ENCODE data around the gene UVRAG. TPM values are rescaled to one million over a fixed set of nuclear protein-coding genes. Genes with fewer than 3 reads are reported as not detected.

UVRAG gene
- total and polyA plus RNA-seq, 2 donors from 2014 or later, result 7.2 to 27.9 TPM

DNA sequence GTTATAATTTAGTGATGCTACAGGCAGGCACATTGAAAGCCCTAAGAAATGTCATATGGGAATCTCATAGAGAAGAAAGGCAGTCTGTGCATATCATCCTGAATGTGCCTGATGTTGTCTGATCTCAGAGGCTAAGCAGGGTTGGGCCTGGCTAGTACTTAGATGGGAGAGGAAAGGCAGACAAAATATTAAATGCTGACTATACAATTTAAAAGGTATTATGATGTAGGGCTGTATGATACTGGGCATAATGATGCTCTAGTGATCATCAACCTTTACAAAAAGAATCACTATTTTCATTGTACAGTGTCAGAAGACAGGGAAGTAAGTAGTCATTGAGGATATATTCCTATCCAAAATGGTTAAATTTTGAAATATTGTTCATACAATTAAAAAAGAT is 119.8 kb downstream of the UVRAG start:
- peaks cover 0 to 3% (median 0%) of the 10 kb centered on the region in 3 donors for H3K4me1 ChIP-seq (ENCODE audit: control insufficient read depth in 2 of 3, insufficient read depth in 2 of 3, low read depth in 1 of 3, low read length in 3 of 3)

DNA sequence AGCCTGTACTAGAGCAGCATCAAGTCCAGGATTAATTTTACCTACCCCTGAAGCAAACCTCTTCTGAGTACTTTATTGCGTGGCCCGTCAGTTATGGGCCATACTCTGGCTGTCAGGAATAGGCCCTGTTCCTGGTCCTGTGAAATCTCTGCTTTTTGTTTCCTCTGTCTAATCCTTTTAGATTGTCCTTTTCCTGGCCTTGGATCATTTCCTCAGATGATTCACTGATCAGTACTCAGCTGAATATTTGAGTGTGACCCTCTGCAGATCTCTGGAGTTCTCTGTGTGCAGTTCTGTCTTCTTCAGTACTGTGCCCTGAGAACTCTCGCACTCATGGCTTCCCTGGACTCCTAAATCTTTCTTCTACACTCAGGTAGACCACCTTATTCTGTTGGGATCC is 123.5 kb downstream of the UVRAG start:
- DNase-seq (no peak), FAIRE-seq (no peak)
- intact Hi-C loops (cut with DNase I), result no loop called here
- peaks cover 0 to 8% (median 3%) of the 10 kb centered on the region in 3 donors for H3K4me1 ChIP-seq (ENCODE audit: control insufficient read depth in 2 of 3, insufficient read depth in 2 of 3, low read depth in 1 of 3, low read length in 3 of 3)
- H3K4me3 ChIP-seq (ENCODE audit: low read length in 3 of 3), result no peak overlapping the region
- H3K36me3 ChIP-seq (ENCODE audit: control insufficient read depth in 2 of 3, insufficient read depth in 3 of 3, low read length in 3 of 3), result no peaks in the 10 kb centered on the region
- H3K9ac ChIP-seq (ENCODE audit: low read length in 3 of 3), result no peak overlapping the region
- no peaks in the 10 kb centered on the region for H3K9me3 ChIP-seq (ENCODE audit: control insufficient read depth in 2 of 3, insufficient read depth in 1 of 3, low read length in 3 of 3)
- TF ChIP-seq, protein P1, sequence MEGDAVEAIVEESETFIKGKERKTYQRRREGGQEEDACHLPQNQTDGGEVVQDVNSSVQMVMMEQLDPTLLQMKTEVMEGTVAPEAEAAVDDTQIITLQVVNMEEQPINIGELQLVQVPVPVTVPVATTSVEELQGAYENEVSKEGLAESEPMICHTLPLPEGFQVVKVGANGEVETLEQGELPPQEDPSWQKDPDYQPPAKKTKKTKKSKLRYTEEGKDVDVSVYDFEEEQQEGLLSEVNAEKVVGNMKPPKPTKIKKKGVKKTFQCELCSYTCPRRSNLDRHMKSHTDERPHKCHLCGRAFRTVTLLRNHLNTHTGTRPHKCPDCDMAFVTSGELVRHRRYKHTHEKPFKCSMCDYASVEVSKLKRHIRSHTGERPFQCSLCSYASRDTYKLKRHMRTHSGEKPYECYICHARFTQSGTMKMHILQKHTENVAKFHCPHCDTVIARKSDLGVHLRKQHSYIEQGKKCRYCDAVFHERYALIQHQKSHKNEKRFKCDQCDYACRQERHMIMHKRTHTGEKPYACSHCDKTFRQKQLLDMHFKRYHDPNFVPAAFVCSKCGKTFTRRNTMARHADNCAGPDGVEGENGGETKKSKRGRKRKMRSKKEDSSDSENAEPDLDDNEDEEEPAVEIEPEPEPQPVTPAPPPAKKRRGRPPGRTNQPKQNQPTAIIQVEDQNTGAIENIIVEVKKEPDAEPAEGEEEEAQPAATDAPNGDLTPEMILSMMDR (IDR thresholded peaks at IDR 0.05; ENCODE audit: borderline replicate concordance, extremely low read depth, insufficient read depth), result no peak
- no peaks in the 10 kb centered on the region for H3K27me3 ChIP-seq (ENCODE audit: control insufficient read depth, insufficient read depth, low read length)
- H3K27ac ChIP-seq (ENCODE audit: low read depth in 2 of 2, low read length in 2 of 2), result no peak overlapping the region

More for the DNA sequence above, 119.8 kb downstream of the UVRAG start:
- H3K9ac ChIP-seq (ENCODE audit: low read length in 3 of 3), result no peak overlapping the region
- H3K4me3 ChIP-seq (ENCODE audit: low read length in 3 of 3), result no peak overlapping the region
- no peaks in the 10 kb centered on the region for H3K27me3 ChIP-seq (ENCODE audit: control insufficient read depth, insufficient read depth, low read length)
- H3K9me3 ChIP-seq (ENCODE audit: control insufficient read depth in 2 of 3, insufficient read depth in 1 of 3, low read length in 3 of 3), result no peaks in the 10 kb centered on the region
- FAIRE-seq (no peak), DNase-seq (no peak)
- H3K27ac ChIP-seq (ENCODE audit: low read depth in 2 of 2, low read length in 2 of 2), result no peak overlapping the region
- intact Hi-C loops (cut with DNase I), result no loop called here
- TF ChIP-seq, protein P1 (IDR thresholded peaks at IDR 0.05; ENCODE audit: borderline replicate concordance, extremely low read depth, insufficient read depth), result no peak
- no peaks in the 10 kb centered on the region for H3K36me3 ChIP-seq (ENCODE audit: control insufficient read depth in 2 of 3, insufficient read depth in 3 of 3, low read length in 3 of 3)

DNA sequence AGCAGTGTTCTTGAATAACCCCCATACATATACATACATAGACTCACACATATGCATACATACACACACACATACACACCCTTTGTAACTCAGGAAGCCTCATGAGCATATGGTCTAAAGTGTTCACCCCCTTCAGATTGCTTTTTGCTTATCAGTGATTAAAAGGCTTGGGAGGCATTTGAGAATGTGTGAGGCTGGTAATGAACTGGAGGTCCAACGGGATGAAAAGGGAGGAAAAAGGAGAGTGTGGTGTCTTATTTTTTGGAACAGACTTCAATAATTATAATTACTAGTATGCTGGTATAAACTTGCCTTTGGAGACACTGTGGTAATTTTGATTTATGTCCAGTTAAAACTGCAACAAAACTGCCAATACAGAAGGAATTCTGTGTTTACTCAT is 124.5 kb downstream of the UVRAG start:
- no peaks in the 10 kb centered on the region for H3K27me3 ChIP-seq (ENCODE audit: control insufficient read depth, insufficient read depth, low read length)
- TF ChIP-seq, protein P1 (IDR thresholded peaks at IDR 0.05; ENCODE audit: borderline replicate concordance, extremely low read depth, insufficient read depth), result no peak
- no peak for FAIRE-seq

DNA sequence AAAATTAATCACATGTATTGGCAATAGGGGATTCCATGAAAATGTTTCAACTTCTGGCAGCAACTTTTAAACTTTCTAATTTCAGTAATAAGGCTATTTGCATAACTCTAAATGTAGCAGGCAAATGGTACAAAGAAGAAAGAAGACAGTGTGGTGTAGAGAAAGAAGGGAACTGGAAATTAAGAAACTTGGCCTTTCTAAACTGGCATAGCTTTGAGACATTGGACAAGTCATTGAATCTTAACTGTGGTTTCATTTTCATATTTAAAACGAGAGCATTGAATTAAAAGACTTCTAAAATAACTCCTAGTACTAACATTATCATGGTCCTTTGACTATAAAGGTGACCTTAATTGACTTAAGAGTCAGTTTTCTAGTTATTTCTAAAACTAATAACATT is 125.0 kb downstream of the UVRAG start:
- no peaks in the 10 kb centered on the region for H3K36me3 ChIP-seq (ENCODE audit: control insufficient read depth in 2 of 3, insufficient read depth in 3 of 3, low read length in 3 of 3)
- peaks cover 0 to 8% (median 3%) of the 10 kb centered on the region in 3 donors for H3K4me1 ChIP-seq (ENCODE audit: control insufficient read depth in 2 of 3, insufficient read depth in 2 of 3, low read depth in 1 of 3, low read length in 3 of 3)
- no peak overlapping the region for H3K9ac ChIP-seq (ENCODE audit: low read length in 3 of 3)
- H3K27ac ChIP-seq (ENCODE audit: low read depth in 2 of 2, low read length in 2 of 2), result no peak overlapping the region
- H3K4me3 ChIP-seq (ENCODE audit: low read length in 3 of 3), result no peak overlapping the region
- DNase-seq (no peak), FAIRE-seq (no peak)
- H3K9me3 ChIP-seq (ENCODE audit: control insufficient read depth in 2 of 3, insufficient read depth in 1 of 3, low read length in 3 of 3), result no peaks in the 10 kb centered on the region
- no peaks in the 10 kb centered on the region for H3K27me3 ChIP-seq (ENCODE audit: control insufficient read depth, insufficient read depth, low read length)
- TF ChIP-seq, protein P1 (IDR thresholded peaks at IDR 0.05; ENCODE audit: borderline replicate concordance, extremely low read depth, insufficient read depth), result no peak
- intact Hi-C loops (cut with DNase I), result no loop called here

More for the DNA sequence above, 124.5 kb downstream of the UVRAG start:
- no peak overlapping the region for H3K27ac ChIP-seq (ENCODE audit: low read depth in 2 of 2, low read length in 2 of 2)
- intact Hi-C loops (cut with DNase I), result no loop called here
- no peak for DNase-seq
- no peaks in the 10 kb centered on the region for H3K36me3 ChIP-seq (ENCODE audit: control insufficient read depth in 2 of 3, insufficient read depth in 3 of 3, low read length in 3 of 3)
- no peak overlapping the region for H3K9ac ChIP-seq (ENCODE audit: low read length in 3 of 3)
- H3K9me3 ChIP-seq (ENCODE audit: control insufficient read depth in 2 of 3, insufficient read depth in 1 of 3, low read length in 3 of 3), result no peaks in the 10 kb centered on the region
- no peak overlapping the region for H3K4me3 ChIP-seq (ENCODE audit: low read length in 3 of 3)
- H3K4me1 ChIP-seq (ENCODE audit: control insufficient read depth in 2 of 3, insufficient read depth in 2 of 3, low read depth in 1 of 3, low read length in 3 of 3), result peaks cover 0 to 8% (median 3%) of the 10 kb centered on the region in 3 donors

All from kidney (tissue), 14 donors.